ENCODE measurements around the gene RSPO1.

DNA sequence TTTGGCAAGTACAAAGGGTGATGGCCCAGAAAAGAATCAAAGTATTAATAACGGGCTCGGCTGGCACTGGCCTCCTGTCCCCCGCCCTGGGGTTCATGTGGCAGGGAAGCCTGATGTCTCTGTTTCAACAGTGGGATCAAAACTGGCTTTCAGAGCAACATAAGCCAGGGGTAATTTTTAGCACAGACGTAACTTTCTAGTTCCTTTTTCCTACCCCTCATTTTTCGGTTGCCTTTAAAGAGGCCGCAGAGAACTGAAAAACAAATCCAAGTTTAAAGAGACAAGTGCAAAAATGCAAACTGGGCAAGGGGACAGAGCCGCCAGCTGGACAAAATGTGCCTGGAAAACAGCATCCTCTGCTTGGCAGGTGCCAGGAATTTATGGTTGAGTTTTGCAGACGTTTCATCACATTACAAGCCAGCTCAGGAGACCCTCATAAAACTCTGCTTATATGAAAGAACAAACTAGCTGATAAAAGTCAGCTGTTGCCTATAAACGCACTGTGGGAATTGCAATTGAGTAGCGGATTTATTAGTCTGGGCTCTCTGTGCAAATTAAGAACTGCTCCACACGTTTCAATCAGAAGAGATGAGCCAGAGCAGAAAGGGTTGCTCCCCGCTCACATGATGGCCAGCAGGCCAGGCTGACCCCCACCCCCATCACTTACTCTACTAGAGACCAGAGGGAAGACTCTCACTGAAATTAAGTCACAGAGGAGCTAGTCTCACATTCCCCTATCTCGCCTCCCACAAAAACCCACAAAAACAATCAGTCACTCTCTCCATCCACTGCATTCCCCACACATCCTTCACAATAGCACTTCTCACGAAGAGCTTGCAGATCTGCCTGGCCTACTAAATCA lies 41.8 kb upstream of the RSPO1 start:
- TF ChIP-seq POLR2A (IDR thresholded peaks at IDR 0.05; ENCODE audit: low read depth, low read length) (peak; percentile 48; the same call in 1 of the 2 replicates), TAF1 (IDR thresholded peaks at IDR 0.05; ENCODE audit: low read depth, low read length) (0 out of 2 replicates have a peak, but pooled peaks have one; percentile 36), POLR2AphosphoS5 (IDR thresholded peaks at IDR 0.05; ENCODE audit: low read depth, low read length) (0 out of 2 replicates have a peak, but pooled peaks have one; percentile 37)

All from GM12891 (cell line).